22Rv1 (cell line): ENCODE measurements around the gene WRAP73.

ENCODE experiments used
- ZFX ChIP-seq: fragments of 450-650 bp; IDR thresholded peaks from 2 replicates; pipeline ENCODE4 v1.6.1; 2017; ENCODE audit warnings: antibody characterized with exemption, borderline replicate concordance
- TF ChIP-seq, protein P1 (sequence below): fragments of 450-650 bp; IDR thresholded peaks from 2 replicates; pipeline ENCODE4 v1.5.1; 2017; ENCODE audit warnings: mild to moderate bottlenecking

- TF ChIP-seq, protein P1, sequence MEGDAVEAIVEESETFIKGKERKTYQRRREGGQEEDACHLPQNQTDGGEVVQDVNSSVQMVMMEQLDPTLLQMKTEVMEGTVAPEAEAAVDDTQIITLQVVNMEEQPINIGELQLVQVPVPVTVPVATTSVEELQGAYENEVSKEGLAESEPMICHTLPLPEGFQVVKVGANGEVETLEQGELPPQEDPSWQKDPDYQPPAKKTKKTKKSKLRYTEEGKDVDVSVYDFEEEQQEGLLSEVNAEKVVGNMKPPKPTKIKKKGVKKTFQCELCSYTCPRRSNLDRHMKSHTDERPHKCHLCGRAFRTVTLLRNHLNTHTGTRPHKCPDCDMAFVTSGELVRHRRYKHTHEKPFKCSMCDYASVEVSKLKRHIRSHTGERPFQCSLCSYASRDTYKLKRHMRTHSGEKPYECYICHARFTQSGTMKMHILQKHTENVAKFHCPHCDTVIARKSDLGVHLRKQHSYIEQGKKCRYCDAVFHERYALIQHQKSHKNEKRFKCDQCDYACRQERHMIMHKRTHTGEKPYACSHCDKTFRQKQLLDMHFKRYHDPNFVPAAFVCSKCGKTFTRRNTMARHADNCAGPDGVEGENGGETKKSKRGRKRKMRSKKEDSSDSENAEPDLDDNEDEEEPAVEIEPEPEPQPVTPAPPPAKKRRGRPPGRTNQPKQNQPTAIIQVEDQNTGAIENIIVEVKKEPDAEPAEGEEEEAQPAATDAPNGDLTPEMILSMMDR = no peak
- no peak for TF ChIP-seq ZFX
These were observed 55.1 kb downstream of the WRAP73 start for GRCh38 chr1:3594706-3595377.
